AG09309 (cell line): ENCODE data around the gene CFAP20.
A peak's percentile ranks its signal among the peaks of the same experiment; 100 is the strongest.

Experiments used
- DNase-seq: peaks from one replicate; pipeline ENCODE4 v3.0.0-alpha.2; 2010; ENCODE audit warnings: low read depth
- H3K4me3 ChIP-seq: 2 replicates; pipeline ENCODE4 v1.5.1; 2011; ENCODE audit warnings: mild to moderate bottlenecking, low read depth, low read length, moderate library complexity; ENCODE audit not compliant: control insufficient read depth
- TF ChIP-seq, protein P1 (sequence below): IDR thresholded peaks from 2 replicates; pipeline ENCODE4 v1.5.1; 2011; ENCODE audit warnings: mild to moderate bottlenecking, low read depth, low read length, inconsistent platforms; ENCODE audit not compliant: insufficient read depth, control insufficient read depth; ENCODE audit errors: missing control alignments

Gene CFAP20

DNA sequence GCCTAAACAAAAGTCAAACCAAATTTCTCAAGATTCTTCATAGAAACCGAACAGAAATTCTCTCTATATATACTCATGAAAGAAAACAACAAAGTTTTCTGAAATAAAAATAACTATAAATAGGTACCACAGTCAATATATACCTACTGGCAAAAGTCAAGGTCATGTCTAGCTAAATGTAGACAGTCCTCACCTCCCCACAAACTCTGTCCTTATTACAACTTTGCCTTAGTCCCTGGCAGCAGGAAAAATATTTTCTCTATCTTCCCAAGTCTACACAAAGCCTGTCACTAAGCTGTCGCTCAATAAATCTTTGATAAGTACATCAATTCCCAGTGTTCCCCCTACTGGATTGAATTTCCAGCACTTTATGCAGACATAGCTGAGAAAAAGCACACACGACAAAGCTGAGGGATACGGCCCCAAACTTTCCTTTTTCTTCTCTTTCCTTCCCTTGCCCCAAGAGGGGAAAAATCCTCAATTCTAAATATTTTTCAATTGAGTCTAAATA, 2.7 kb downstream of the CFAP20 start:
- H3K4me3 ChIP-seq, result peak overlapping the region; percentile 8
- TF ChIP-seq, protein P1, sequence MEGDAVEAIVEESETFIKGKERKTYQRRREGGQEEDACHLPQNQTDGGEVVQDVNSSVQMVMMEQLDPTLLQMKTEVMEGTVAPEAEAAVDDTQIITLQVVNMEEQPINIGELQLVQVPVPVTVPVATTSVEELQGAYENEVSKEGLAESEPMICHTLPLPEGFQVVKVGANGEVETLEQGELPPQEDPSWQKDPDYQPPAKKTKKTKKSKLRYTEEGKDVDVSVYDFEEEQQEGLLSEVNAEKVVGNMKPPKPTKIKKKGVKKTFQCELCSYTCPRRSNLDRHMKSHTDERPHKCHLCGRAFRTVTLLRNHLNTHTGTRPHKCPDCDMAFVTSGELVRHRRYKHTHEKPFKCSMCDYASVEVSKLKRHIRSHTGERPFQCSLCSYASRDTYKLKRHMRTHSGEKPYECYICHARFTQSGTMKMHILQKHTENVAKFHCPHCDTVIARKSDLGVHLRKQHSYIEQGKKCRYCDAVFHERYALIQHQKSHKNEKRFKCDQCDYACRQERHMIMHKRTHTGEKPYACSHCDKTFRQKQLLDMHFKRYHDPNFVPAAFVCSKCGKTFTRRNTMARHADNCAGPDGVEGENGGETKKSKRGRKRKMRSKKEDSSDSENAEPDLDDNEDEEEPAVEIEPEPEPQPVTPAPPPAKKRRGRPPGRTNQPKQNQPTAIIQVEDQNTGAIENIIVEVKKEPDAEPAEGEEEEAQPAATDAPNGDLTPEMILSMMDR, result no peak
- DNase-seq, result no peak

DNA sequence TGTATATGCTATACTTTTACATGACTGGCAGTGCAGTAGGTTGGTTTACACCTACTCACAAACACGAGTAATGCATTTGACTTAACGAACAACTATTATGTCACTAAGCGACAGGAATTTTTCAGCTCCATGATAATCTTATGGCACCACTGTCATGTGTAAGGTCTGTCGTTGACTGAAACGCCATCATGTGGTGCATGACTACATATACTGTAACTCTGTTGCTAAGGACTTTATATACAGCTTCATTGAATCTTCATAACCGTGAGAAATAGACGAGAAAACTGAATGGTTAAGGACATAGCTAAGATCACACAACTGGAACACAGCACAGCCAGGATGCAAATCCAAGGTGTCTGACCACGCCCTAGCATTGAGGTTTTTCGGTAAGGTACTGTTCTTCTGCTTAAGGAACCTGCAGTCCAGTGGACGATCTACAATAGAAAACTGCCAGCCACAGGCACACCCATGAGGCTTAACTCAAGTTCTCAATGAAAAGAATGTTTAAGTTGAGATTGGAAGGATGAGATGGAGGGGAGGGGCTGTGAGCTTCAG, 3.3 kb downstream of the CFAP20 start:
- TF ChIP-seq, protein P1, result no peak
- H3K4me3 ChIP-seq, result no peak overlapping the region
- no peak for DNase-seq

- TF ChIP-seq, protein P1, result no peak
- no peak for DNase-seq
- H3K4me3 ChIP-seq, result no peak overlapping the region
Observed at GRCh38 chr16:58125041-58125440, 4.1 kb downstream of the CFAP20 start.

DNA sequence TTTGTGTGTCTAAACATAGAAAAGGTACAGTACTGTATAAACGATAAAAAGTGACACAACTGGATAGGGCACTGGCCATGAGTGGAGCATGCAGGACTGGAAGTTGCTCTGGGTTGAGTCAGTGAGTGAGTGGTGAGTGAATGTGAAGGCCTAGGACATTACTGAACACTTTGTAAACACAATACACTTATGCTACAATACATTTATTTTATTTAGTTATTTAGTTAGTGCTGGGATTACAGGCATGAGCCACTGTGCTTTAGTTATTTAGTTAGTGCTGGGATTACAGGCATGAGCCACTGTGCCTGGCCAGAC, 4.6 kb downstream of the CFAP20 start:
- no peak overlapping the region for H3K4me3 ChIP-seq
- TF ChIP-seq, protein P1, result no peak
- DNase-seq, result no peak

GRCh38 chr16:58123896-58124600, 5.1 kb downstream of the CFAP20 start:
- H3K4me3 ChIP-seq, result no peak overlapping the region
- TF ChIP-seq, protein P1, result no peak
- DNase-seq, result no peak

GRCh38 chr16:58121132-58121531, 8.0 kb downstream of the CFAP20 start:
- TF ChIP-seq, protein P1, result no peak
- no peak for DNase-seq
- H3K4me3 ChIP-seq, result no peak overlapping the region
